HG03039 (cell line): ENCODE results near the gene BMPR1A.
"Not testable (repeated sequence)": the region's sequence is repeated elsewhere in the genome, so short reads cannot be mapped to it uniquely, and the experiment has no call there.

Source experiments
- ATAC-seq: cut with Tn5 transposase; IDR thresholded peaks from one replicate; pipeline ENCODE4 v1.9.1; 2021; ENCODE audit warnings: mild to moderate bottlenecking, moderate library complexity; ENCODE audit not compliant: unreplicated experiment

The BMPR1A gene

DNA sequence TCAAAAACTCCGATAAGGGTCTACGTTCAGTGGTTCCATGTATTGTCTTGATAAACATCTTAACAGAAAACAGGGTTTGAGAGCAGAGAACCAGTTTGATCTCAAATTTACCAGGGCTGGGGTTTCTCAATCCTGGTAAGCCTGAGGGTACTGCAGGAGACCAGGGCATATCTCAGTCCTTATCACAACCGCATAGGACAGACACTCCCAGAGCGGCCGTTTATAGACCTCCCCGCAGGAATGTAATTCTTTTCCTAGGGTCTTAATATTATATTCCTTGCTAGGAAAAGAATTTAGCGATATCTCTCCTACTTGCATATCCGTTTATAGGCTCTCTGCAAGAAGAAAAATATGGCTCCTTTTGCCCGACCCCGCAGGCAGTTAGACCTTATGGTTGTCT, 196.3 kb downstream of the BMPR1A start:
- ATAC-seq: not testable (repeated sequence)

DNA sequence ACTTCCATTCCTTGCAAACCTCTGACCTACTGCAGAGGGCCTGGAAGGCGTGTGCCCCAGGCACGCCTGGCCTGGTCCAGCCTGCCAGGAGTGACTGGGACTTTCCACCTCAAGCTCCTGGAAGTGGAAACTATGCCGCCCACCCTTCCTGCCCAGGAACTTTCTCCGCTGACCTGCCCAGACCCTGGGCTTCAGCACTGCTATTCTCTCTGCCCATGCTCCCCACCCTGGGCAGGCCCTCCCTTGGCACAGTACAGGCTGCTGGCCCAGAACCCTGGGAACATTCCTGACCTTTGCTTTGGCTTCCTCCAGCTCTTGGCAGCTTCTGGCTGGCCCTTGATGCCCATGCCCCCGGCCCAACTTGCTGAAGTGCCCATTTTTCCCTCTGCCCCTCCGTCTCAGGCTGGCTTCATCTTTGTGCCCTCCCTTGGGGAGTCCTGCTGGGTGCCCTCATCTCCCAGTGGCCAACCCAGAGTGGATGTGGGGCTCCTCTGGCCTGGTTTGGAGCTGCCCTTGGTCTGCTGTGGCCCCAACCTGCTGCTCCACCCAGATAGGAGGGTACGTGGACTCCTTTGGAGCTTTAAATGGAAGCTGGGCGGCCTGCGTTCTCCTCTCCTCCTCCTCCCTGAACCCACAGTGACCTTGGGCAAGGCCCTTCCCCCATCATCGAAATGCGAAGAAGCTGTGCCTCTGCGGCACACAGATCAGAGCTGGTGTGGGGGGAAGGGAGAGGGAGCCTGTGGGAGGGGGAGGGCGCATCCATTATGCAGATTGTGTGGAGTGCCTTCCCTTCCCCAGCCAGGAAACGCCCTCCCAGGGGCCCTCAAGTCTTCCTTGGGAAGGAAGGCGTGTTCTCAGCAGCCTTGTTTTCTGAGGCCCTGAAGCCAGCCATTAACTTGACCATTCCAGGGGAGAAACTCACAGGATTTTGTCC, 197.6 kb downstream of the BMPR1A start:
- no peak for ATAC-seq

DNA sequence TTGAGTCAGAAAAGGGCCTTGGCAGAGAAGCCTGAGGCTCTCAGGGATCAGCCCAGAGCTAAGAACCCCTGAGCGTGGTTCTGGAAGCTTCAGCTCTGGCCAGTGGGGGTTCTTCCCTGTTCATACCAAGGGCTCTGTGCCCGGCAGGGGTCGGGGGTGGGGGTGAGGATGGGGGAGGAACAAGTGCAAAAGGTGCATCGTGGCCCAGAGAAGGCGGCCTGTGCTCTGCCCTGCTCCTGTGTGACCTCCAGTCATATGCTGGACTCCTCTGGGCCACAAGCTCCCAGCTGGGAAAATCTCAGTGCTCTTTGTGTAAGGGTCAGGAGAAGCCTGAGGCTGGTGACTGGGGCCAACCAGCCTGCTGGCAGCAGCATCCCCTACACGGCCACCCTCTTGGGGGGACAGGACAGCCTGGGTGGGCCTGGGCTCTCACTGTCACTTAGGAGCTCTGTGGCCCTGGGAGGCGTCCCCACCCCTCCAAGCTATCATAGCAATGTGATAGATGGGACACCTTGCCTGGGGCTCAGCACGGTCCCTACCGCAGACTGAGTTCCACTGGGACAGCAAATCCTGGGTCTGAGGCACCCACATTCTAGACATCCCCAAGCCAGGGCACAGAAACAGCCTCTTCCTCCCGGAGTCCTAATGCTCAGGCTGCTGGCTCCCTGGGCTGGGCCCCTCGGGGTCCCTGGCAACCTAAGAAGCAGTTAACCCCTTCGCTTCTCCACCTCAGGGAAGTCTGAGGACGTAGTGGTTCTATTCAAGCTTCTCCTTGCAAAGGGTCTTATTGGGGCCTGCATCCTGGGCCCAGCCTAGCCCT, 198.5 kb downstream of the BMPR1A start:
- ATAC-seq: no peak

DNA sequence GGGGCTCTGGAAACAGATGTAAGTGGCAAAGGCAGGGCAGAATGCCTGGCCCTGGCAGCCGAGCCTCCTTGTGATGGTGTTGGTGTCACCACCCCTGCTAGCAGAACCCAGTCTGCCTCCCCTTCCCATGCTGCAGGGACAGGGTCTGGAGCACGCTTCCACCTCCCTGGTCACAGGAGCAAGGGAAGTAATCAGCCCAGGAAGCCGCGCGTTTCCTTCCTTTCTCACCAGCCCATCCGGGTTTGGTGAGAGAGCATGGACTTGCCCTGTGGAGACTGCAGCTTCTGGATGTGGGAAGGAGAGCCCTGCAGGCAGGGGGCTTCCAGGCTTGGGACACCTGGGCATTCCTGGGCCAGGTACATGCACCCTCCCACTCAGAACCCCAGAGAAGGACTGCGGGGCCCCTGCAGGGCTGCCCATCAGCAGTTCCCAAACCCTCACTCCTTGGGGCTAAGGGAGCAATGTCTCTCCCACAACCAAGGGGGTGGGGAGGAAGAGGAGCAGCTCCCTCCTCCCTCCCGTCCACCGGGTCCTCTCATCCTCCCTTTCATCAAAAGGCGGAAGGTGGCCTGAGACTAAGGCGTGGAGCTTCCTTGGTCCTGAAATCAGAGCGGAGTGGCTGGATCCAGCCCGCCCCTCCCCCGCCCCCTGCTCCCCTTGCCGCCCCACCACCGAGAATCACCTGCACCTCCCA, 199.2 kb downstream of the BMPR1A start:
- ATAC-seq: no peak

DNA sequence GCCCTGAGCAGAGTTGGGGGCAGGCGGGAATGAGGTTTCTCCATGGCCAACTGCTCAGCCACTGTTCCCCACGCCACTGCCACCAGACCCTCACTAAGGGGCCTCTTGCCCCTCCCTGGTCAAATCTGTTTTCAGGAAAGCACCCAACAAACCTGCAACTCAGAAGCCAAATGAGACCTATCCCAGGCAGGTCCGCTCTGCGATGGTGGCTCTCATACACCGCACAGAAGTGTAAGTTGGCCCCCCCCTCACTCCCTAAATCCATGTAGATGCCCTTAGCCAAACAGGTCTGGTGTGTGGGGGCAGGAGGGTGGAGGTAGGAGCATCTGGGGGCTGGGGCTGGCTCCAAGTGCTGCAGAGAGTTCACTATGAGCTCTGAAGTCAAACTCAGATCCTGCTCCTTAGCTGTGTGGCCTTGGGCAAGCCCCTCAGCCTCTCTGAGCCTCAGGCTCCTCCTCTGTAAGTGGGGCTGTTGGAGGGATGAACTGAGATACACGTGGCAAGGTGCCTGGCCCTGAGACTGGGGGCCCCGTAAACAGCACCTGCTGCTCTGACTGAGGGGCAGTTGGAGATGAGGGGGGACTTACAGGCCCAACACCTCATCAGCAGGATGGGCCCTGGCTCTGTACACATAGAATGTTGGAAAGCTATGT, 199.9 kb downstream of the BMPR1A start:
- no peak for ATAC-seq

DNA sequence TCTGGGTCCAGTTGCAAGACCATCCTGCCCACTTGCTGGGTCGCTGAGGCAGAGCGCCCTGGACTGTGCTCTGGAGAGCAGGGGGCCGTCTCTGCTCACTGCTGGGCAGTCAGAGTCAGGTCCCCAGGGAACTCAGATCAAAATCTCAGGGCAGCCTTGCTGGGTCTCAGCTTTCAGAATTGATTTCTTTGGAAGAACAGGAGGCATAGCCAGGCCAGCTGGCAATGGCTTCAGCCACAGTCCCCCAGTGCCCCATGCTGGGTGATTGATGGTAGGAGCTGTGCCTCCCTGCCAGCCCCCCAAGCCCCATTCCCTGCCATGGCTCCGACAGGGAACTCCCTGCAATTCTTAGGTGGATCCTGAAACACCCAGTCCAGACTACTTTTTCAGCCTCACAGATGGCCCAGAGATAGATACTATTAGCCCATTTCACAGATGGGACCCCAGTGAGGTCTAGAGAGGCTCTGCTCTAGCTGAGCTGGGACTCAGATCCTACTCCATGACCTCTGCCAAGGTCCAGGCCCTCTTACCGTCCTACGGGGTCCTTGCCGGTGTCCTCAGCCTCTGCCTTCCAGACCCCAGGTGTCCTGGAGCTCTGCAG, 200.5 kb downstream of the BMPR1A start:
- no peak for ATAC-seq

DNA sequence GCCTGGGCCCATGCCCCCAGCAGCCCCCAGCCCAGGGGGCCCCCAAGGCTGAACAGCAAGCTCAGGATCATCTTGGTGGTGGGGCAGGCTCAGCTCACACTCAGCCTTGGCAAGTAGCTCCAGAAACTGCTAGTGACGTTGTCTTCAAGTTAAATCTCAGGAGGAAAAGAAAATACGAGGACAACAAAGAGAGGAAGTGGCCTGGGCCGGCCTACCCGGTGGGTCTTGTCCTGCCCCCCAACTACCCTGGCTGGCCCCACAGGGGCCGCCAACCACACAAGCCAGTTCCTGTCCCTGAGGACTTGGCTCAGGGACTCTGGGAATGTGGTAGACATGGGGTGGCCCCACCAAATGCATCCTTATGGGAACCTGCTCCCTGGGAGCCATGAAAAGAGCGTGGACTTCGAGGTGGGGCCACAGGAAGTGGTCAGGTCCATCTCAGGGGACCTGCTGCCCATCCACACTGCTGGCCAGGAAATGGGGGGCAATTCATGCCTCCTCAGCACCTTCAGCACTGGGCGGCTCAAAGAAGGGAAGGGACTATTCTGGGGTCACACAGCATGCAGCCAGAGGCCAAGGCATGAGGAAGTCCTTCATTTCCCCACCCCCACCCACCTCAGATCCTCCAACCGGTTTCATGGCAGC, 201.2 kb downstream of the BMPR1A start, which contains the start of gene MMRN2:
MMRN2 (minus strand) TSS at position 145 of the 645 bp plus-strand sequence; CDS start at position 71, 74 bp downstream.
- no peak for ATAC-seq

DNA sequence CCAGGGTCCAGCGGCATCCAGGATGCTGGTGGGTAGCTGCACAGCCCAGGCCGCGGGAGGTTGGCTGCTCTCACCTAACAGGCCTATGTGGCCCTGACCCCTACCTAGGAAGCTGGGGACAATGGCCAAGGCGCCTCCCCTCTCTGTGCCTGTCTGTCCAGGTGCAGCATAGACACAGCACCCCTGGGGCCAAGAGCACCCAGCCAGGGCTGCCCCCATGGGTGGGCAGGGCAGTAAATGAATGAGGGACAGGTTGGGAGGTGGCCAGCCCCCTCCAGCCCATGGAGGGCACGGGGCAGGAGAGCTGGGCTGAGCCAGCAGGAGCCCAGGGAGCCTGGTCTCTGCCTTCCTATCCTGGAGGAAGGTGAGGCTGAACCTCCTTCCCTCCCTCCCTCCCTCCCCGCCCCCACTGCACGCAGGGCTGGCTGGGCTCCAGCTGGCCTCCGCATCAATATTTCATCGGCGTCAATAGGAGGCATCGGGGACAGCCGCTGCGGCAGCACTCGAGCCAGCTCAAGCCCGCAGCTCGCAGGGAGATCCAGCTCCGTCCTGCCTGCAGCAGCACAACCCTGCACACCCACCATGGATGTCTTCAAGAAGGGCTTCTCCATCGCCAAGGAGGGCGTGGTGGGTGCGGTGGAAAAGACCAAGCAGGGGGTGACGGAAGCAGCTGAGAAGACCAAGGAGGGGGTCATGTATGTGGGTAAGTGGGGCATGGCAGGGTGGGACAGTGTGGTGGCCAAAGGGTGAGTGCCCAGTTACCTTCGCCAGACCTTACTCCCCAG, 201.9 kb downstream of the BMPR1A start, which contains the start of gene SNCG:
SNCG (plus strand) TSS at position 484 of the 785 bp plus-strand sequence; CDS start at position 583, 99 bp downstream.
- no peak for ATAC-seq

DNA sequence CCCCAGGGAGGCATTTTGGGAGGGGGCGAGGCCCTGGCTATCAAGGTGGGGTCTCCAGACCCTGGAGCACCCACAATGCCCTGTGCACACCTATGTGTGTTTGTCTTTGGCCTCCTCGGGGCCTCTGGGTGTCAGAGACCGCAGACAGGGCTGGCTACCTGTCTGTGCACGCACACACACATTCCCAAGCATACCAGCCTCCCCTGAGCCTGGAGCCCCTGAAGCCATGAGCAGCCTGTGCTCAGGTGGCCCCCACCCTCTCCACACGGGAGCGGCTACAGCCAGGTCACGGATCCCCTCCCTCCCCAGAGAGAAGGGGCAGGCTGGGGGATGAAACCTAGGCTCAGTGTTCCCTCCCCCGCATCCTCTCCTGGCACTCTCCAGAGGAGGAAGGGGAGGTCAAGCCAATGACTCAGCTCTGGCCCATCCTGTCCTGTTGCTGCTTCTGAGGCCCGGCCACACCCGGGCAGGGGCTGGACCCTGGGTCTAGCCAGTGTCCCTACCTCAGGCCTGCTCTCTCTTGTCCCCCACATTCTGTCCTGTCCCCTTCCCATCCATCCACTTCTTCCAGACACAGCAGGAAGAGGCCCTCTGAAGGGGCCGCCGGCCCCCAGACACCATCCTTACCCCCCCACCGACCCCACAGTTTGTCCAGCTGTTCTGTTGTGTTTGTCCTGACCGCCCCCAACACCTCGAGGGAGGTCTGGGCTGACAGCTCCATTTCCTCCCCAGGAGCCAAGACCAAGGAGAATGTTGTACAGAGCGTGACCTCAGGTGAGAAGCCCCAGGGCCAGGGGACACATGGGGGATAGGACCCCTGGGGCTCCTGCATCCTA, 202.7 kb downstream of the BMPR1A start:
- ATAC-seq: no peak

DNA sequence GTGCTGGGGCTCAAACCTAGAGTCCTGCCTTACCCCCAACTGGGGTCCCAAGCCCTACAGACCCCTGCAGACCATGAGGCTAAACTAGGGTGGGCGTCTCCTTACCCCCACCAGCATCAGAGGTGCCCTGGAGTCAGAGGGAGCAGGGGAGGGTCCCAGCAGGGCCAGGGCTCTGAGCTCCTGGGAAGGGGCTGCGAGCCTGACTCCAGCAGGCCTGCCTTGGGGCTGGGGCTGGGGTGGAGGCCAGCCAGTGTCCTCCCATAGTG, 203.3 kb downstream of the BMPR1A start:
- no peak for ATAC-seq

DNA sequence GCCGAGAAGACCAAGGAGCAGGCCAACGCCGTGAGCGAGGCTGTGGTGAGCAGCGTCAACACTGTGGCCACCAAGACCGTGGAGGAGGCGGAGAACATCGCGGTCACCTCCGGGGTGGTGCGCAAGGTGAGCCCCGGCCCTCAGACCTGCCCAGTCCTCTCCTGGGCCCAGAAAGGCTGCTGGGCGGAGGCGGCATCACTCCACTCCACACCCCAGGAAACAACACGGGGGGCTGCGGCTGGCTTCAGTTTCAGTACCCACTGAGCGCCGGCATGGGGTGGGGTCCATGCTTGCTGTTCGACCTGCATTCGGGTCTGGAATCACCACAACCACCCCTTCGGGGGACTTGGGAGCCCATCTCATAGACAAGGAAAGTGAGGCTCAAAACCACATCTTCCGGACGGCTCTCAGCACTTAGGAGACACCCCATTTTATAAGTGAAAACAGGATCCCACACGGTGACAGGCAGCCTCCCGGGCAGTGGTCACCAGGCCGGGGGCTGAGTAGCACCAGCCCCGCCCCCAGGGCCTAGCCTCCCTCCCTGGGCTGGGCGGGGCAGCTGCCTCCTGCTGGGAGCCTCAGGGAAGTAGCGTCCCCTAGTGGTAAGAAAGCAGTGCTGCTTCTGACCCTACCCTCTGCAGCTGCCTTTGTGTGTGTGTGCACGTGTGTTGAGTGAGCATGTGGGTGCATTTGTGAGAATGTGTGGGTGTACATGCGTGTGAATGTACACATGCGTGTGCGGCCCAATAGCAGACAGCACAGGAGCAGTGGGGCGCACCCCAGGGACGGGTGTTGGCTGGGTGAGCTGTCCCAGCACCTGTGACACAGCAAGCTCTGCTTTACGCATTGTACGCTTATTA, 203.8 kb downstream of the BMPR1A start:
- no peak for ATAC-seq

DNA sequence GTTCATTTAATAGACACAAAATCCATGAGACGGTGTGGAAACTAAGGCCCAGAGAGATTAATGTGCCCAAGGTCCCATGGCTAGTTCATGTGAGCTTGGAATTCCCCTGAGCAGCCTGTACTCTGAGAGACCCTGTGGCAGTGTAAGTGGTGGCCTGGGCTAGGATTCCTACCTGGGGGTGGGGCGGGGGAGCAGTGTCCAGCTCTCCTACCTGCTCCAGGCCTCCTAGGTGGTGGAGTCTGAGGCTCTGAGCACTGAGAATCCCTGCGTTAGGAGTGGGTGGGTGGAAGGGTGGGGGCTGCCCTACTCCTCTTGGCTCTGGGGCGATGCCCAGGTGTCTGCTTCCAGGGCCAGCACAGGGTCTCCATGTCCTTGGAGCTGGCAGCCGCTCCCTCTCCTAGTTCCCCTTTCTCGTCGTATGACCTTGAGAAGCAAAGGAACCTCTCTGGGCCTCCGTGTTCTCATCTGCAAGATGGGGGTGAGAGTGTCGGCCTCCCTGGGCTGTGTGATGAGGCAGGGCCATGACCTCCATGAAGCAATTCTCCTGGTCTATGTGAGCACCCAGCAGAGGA, 204.5 kb downstream of the BMPR1A start:
- ATAC-seq: no peak

DNA sequence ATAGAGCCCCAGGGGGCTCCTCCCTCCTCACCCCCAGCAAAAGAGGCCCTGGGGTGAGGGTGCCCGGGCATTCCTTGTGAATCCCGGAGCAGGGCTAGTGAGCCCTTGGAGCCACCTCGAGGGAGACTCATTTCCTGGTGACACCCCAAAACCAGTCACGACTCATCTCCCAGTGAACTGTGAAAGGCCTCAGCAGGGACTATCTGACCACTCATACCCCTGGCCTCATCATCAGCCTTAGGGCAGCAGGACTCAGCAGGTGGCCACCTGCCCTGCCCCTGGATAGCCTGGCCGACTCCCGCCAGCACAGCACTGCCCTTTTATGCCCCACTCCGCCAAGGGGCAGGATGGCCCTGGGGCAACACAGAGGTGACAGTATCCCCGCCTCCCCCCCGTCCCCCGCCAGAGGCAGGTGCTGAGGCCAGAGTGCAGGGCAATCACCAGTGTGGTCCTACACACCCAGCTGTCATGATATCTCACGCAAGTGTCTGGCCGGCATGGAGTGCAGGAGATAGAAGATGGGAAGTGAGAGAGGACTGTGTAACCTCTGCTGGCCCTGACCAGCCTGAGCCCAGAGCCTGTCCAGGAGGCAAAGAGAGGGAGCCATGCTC, 205.2 kb downstream of the BMPR1A start:
- no peak for ATAC-seq

DNA sequence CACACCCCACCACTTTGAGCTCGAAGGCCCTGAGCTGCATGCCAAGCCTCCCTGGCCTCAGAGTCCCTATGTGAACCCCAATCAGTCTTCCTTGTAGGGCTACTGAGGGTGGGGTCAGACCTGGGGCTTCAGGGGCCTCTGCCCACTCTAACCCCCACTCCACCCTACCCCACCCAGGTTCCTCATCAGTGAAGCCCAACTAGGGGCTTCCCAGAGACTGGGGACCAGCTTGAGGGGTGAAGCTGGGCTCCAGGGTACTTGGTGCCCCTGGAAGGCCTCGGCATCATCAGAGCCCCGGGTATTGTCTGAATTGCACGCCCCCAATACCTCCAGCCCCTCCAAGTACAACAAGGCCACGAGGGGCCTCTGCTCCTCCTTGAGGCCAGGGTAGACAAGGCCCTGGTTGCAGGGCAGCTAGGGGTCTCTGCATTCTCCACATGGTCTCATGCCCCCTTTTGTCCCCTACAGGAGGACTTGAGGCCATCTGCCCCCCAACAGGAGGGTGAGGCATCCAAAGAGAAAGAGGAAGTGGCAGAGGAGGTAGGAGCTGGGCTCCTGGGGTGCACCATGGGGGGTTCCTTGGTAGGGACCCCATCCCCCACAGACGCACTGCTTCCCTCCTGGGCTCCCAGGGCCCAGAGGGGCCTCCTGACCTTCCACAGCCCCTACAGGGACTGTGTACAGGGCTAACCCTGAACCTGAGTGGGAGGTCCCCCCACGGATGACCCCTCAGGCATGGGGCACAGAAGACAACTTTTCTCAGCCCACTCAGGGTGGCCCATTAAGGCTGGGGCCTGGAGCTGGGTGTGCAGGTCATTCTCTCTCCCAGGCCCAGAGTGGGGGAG, 205.9 kb downstream of the BMPR1A start:
- no peak for ATAC-seq

DNA sequence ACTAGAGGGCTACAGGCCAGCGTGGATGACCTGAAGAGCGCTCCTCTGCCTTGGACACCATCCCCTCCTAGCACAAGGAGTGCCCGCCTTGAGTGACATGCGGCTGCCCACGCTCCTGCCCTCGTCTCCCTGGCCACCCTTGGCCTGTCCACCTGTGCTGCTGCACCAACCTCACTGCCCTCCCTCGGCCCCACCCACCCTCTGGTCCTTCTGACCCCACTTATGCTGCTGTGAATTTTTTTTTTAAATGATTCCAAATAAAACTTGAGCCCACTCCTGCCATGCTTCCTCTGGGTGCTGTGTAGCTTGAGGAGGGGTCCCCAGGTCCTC, 206.5 kb downstream of the BMPR1A start:
- ATAC-seq: no peak
